ENCODE results near the gene G3BP2. TPM values are rescaled to one million over a fixed set of nuclear protein-coding genes. Genes with fewer than 3 reads are reported as not detected.
A peak's percentile ranks its signal among the peaks of the same experiment; 100 is the strongest.

The G3BP2 gene
- total RNA-seq, 2 donors from 2014 or later: 165 to 183 TPM

DNA sequence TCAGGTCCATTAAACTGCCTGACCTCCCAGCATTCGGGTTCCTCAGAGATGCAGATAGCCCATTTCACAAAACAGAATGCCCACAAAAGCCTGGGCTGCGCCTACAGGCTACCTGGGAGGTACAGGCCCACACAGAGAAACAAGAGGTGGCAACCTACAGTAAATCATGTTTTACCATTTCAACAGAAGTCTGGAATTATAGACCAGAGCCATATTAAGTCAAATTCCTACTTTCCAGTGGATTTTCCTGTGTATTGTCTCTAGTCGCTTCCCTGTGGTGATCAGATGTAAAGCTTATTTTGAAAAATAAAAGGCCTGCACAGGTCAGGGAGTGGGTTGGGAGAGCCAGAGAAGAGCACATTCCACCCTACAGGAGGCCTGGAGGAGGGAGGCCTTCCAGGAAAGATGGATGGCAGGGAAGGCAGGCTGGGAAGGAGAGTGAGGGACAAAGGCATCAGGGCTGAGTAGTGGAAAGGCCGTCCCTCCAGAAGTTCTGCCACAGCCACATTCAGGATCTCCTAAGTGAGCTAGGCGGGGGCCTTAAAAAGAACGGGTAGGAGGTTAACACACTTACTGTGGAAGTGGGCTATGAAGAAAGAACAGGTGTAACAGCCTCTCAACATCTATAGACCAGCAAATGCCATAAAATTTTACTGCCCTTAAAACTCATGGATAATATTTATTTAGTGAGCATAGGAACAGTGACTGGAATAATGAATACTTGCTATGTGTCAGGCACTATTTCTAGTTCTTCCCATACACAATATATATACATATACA, 32.2 kb upstream of the G3BP2 start:
- Histone ChIP-seq H3K27me3 (no peaks in the 10 kb centered on the region), H3K36me3 (no peaks in the 10 kb centered on the region), H3K9me3 (no peaks in the 10 kb centered on the region), H3K4me3 (no peak overlapping the region), H3K9ac (ENCODE audit: low read depth in 2 of 2, low read length in 2 of 2) (no peak overlapping the region), H3K27ac (no peak overlapping the region), H3K4me1 (peaks cover 6% of the 10 kb centered on the region)
- TF ChIP-seq CTCF (IDR thresholded peaks at IDR 0.05): no peak
- intact Hi-C loops (cut with DNase I): loop anchor here (5.0 kb wide), 2 partner anchors 33 to 53 kb away; partner anchors contain the start of gene G3BP2
- DNase-seq: peak; percentile 36

GRCh38 chr4:75702919-75703411, 29.8 kb upstream of the G3BP2 start:
- TF ChIP-seq CTCF (IDR thresholded peaks at IDR 0.05): no peak
- no peak overlapping the region for H3K4me3 ChIP-seq
- H3K27me3 ChIP-seq: no peaks in the 10 kb centered on the region
- H3K36me3 ChIP-seq: no peaks in the 10 kb centered on the region
- peaks cover 6% of the 10 kb centered on the region for H3K4me1 ChIP-seq
- intact Hi-C loops (cut with DNase I): no loop called here
- peak; percentile 41 for DNase-seq
- peak overlapping the region in 1 of 2 donors; percentile 71 for H3K9ac ChIP-seq (ENCODE audit: low read depth in 2 of 2, low read length in 2 of 2)
- no peaks in the 10 kb centered on the region for H3K9me3 ChIP-seq
- H3K27ac ChIP-seq: no peak overlapping the region

DNA sequence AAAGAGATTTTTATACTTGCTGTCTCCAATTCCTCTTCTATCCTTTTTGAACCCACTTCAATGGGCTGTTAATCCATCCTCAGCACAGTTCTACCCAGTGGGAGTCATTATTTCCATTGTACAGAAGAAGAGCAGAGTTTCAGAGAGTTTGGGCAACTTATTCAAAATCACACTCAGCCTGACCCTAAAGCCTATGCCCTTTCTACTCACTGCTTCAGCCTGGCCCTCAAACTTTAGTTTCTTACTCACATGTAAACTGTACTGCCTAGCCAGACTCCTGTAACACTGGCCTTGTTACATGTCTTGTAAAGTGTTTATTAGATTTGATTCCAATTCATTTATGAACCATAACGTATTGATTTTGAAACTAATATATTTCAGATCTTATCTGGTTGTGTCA, 26.1 kb upstream of the G3BP2 start:
- H3K9me3 ChIP-seq: no peaks in the 10 kb centered on the region
- no peak for TF ChIP-seq CTCF (IDR thresholded peaks at IDR 0.05)
- H3K27me3 ChIP-seq: no peaks in the 10 kb centered on the region
- no peak for DNase-seq
- peaks cover 6% of the 10 kb centered on the region for H3K4me1 ChIP-seq
- H3K27ac ChIP-seq: no peak overlapping the region
- H3K4me3 ChIP-seq: no peak overlapping the region
- H3K9ac ChIP-seq (ENCODE audit: low read depth in 2 of 2, low read length in 2 of 2): no peak overlapping the region
- no peaks in the 10 kb centered on the region for H3K36me3 ChIP-seq
- intact Hi-C loops (cut with DNase I): no loop called here

- Histone ChIP-seq H3K9me3 (no peaks in the 10 kb centered on the region), H3K9ac (ENCODE audit: low read depth in 2 of 2, low read length in 2 of 2) (no peak overlapping the region), H3K4me1 (peaks cover 6% of the 10 kb centered on the region), H3K27me3 (no peaks in the 10 kb centered on the region), H3K4me3 (no peak overlapping the region), H3K27ac (no peak overlapping the region), H3K36me3 (no peaks in the 10 kb centered on the region)
- no peak for TF ChIP-seq CTCF (IDR thresholded peaks at IDR 0.05)
- no peak for DNase-seq
- intact Hi-C loops (cut with DNase I): no loop called here
Measured at GRCh38 chr4:75698963-75699228, 25.7 kb upstream of the G3BP2 start.

GRCh38 chr4:75698162-75698962, 25.2 kb upstream of the G3BP2 start:
- no peak for DNase-seq
- no peaks in the 10 kb centered on the region for H3K9me3 ChIP-seq
- intact Hi-C loops (cut with DNase I): no loop called here

More at GRCh38 chr4:75698162-75698962, 25.2 kb upstream of the G3BP2 start:
- TF ChIP-seq CTCF (IDR thresholded peaks at IDR 0.05): no peak
- H3K27me3 ChIP-seq: no peaks in the 10 kb centered on the region
- H3K4me1 ChIP-seq: peaks cover 3% of the 10 kb centered on the region
- no peak overlapping the region for H3K9ac ChIP-seq (ENCODE audit: low read depth in 2 of 2, low read length in 2 of 2)
- no peak overlapping the region for H3K4me3 ChIP-seq
- no peaks in the 10 kb centered on the region for H3K36me3 ChIP-seq
- peak overlapping the region; percentile 44 for H3K27ac ChIP-seq

Measured in colonic mucosa (tissue), 4 donors.